Ascending aorta (tissue), 2 donors: ENCODE results near the gene BMP7. TPM values are rescaled to one million over a fixed set of nuclear protein-coding genes. Genes with fewer than 3 reads are reported as not detected.
"Not testable (repeated sequence)": the region's sequence is repeated elsewhere in the genome, so short reads cannot be mapped to it uniquely, and the experiment has no call there.

Experiments used
- DNase-seq, 2 donors: peaks; one replicate each; pipeline ENCODE4 v3.0.0-alpha.2; 2019; ENCODE audit warnings: low spot score in 2 of 2
- H3K27ac ChIP-seq, 2 donors: fragments of 200-600 bp; sonication (generic); one replicate each; pipeline ENCODE4 v1.5.1; 2016 to 2017; ENCODE audit warnings: mild to moderate bottlenecking in 1 of 2
- H3K27me3 ChIP-seq: fragments of 200-600 bp; sonication (generic); one replicate; pipeline ENCODE4 v1.5.1; 2017
- H3K36me3 ChIP-seq, 2 donors: fragments of 200-600 bp; sonication (generic); one replicate each; pipeline ENCODE4 v1.5.1; 2016
- H3K4me1 ChIP-seq, 2 donors: fragments of 200-600 bp; sonication (generic); one replicate each; pipeline ENCODE4 v1.5.1; 2016 to 2017; ENCODE audit warnings: mild to moderate bottlenecking in 1 of 2
- H3K4me3 ChIP-seq, 2 donors: fragments of 200-600 bp; sonication (generic); one replicate each; pipeline ENCODE4 v1.5.1; 2016 to 2017; ENCODE audit warnings: mild to moderate bottlenecking in 1 of 2
- H3K9me3 ChIP-seq, 2 donors: fragments of 200-600 bp; sonication (generic); one replicate each; pipeline ENCODE4 v1.5.1; 2016
- CTCF ChIP-seq, 3 experiments: fragments of 200-600 bp in 2 of 3; fragments of 450-650 bp in 1 of 3; sonication (generic) in 2 of 3; IDR thresholded peaks; one replicate each; pipeline ENCODE4 v1.5.1; 2016 to 2019; ENCODE audit warnings: antibody characterized with exemption in 3 of 3, mild to moderate bottlenecking in 1 of 3, moderate library complexity in 1 of 3
- intact Hi-C: fragments of 100-400 bp; cut with DNase I; formaldehyde crosslinking; loops from one replicate; pipeline ENCODE4 v1.15.1; 2023
- total RNA-seq: library from RNA; depleted of rRNA; stranded (reverse); fragments of >200 nt; gene quantifications from one replicate; pipeline ENCODE4 v1.1.0, GENCODE V29; 2016

The BMP7 gene
- total RNA-seq, 1 donor from 2014 or later, result not detected

GRCh38 chr20:57195469-57196100 is 70.9 kb downstream of the BMP7 start:
- Histone ChIP-seq H3K4me3 (no peak overlapping the region), H3K9me3 (no peaks in the 10 kb centered on the region), H3K36me3 (no peaks in the 10 kb centered on the region), H3K27me3 (no peaks in the 10 kb centered on the region), H3K27ac (no peak overlapping the region), H3K4me1 (no peaks in the 10 kb centered on the region)
- no peak for TF ChIP-seq CTCF (IDR thresholded peaks at IDR 0.05)
- intact Hi-C loops, result no loop called here
- DNase-seq, result no peak

- intact Hi-C loops, result no loop called here
These were observed 71.4 kb downstream of the BMP7 start for GRCh38 chr20:57195023-57195422.

GRCh38 chr20:57194154-57194553 is 72.3 kb downstream of the BMP7 start:
- no peak overlapping the region for H3K27ac ChIP-seq
- H3K9me3 ChIP-seq, result no peaks in the 10 kb centered on the region
- no peaks in the 10 kb centered on the region for H3K36me3 ChIP-seq
- no peaks in the 10 kb centered on the region for H3K4me1 ChIP-seq
- H3K27me3 ChIP-seq, result no peaks in the 10 kb centered on the region
- H3K4me3 ChIP-seq, result no peak overlapping the region
- intact Hi-C loops, result no loop called here
- TF ChIP-seq CTCF (IDR thresholded peaks at IDR 0.05), result no peak
- no peak for DNase-seq

More at GRCh38 chr20:57195023-57195422, 71.4 kb downstream of the BMP7 start:
- Histone ChIP-seq H3K27ac (no peak overlapping the region), H3K4me3 (no peak overlapping the region), H3K36me3 (no peaks in the 10 kb centered on the region), H3K9me3 (no peaks in the 10 kb centered on the region), H3K4me1 (no peaks in the 10 kb centered on the region), H3K27me3 (no peaks in the 10 kb centered on the region)
- TF ChIP-seq CTCF (IDR thresholded peaks at IDR 0.05), result no peak
- DNase-seq, result no peak

- H3K27me3 ChIP-seq, result no peaks in the 10 kb centered on the region
- H3K27ac ChIP-seq, result no peak overlapping the region
- no peak overlapping the region for H3K4me3 ChIP-seq
- H3K36me3 ChIP-seq, result no peaks in the 10 kb centered on the region
- H3K4me1 ChIP-seq, result no peaks in the 10 kb centered on the region
- TF ChIP-seq CTCF (IDR thresholded peaks at IDR 0.05), result no peak
- no peaks in the 10 kb centered on the region for H3K9me3 ChIP-seq
- DNase-seq, result no peak
- intact Hi-C loops, result no loop called here
These were observed 73.3 kb downstream of the BMP7 start for GRCh38 chr20:57193094-57193493.

- no peak overlapping the region for H3K4me3 ChIP-seq
- no peak for TF ChIP-seq CTCF (IDR thresholded peaks at IDR 0.05)
- intact Hi-C loops, result no loop called here
- H3K27me3 ChIP-seq, result no peaks in the 10 kb centered on the region
- no peaks in the 10 kb centered on the region for H3K9me3 ChIP-seq
- DNase-seq, result no peak
- no peaks in the 10 kb centered on the region for H3K4me1 ChIP-seq
- H3K36me3 ChIP-seq, result no peaks in the 10 kb centered on the region
- no peak overlapping the region for H3K27ac ChIP-seq
These were observed 74.1 kb downstream of the BMP7 start for GRCh38 chr20:57192311-57192710.

GRCh38 chr20:57191265-57191638 is 75.2 kb downstream of the BMP7 start:
- H3K4me1 ChIP-seq, H3K4me3 ChIP-seq, intact Hi-C loops, DNase-seq, H3K9me3 ChIP-seq, H3K27ac ChIP-seq, H3K27me3 ChIP-seq, H3K36me3 ChIP-seq: not testable (repeated sequence)
